GM19395 (cell line): ENCODE data around the gene CEMP1.

Source experiments
- ATAC-seq: cut with Tn5 transposase; IDR thresholded peaks from one replicate; pipeline ENCODE4 v1.9.1; 2021; ENCODE audit warnings: mild to moderate bottlenecking, moderate library complexity; ENCODE audit not compliant: unreplicated experiment

Gene CEMP1

GRCh38 chr16:2487903-2488531 is 43.2 kb downstream of the CEMP1 start:
- ATAC-seq: no peak

GRCh38 chr16:2487517-2487842 is 43.7 kb downstream of the CEMP1 start:
- ATAC-seq: no peak

- no peak for ATAC-seq
Measured at GRCh38 chr16:2486645-2487516, 44.3 kb downstream of the CEMP1 start.

- ATAC-seq: no peak
Measured at GRCh38 chr16:2485811-2486507, 45.2 kb downstream of the CEMP1 start.

- no peak for ATAC-seq
Measured at GRCh38 chr16:2484898-2485508, 46.2 kb downstream of the CEMP1 start.

- no peak for ATAC-seq
Measured at GRCh38 chr16:2483939-2484897, 47.0 kb downstream of the CEMP1 start.

- no peak for ATAC-seq
Measured at GRCh38 chr16:2482708-2483534, 48.3 kb downstream of the CEMP1 start.

GRCh38 chr16:2482249-2482648 is 49.0 kb downstream of the CEMP1 start:
- ATAC-seq: no peak

- ATAC-seq: no peak
Measured at GRCh38 chr16:2481676-2482075, 49.5 kb downstream of the CEMP1 start.

- ATAC-seq: no peak
Measured at GRCh38 chr16:2480948-2481347, 50.3 kb downstream of the CEMP1 start.
